HCT116 (cell line): ENCODE results near the gene DPYSL4. TPM values are rescaled to one million over a fixed set of nuclear protein-coding genes. Genes with fewer than 3 reads are reported as not detected.

ENCODE experiments used
- ATAC-seq: fragments of 200-7000 bp; cut with Tn5 transposase; 2 replicates; pipeline ENCODE4 v1.9.1; 2020; ENCODE audit warnings: mild to moderate bottlenecking, moderate library complexity
- BruUV-seq: library from RNA; stranded (reverse); fragments of 400-500 nt; replicated peaks from 2 replicates; lab custom pipeline; 2021; lab: Mats Ljungman, UMichigan
- CTCF ChIA-PET: fragments of 300-600 bp; sonication (Branson Sonifier 250); formaldehyde crosslinking; loops from one replicate; lab custom pipeline; 2021; ENCODE audit warnings: antibody characterized with exemption; lab: Charles Lee
- POLR2A ChIA-PET: fragments of 300-600, 350-600 bp; sonication (Branson Sonifier 250); formaldehyde crosslinking; loops from one replicate; lab custom pipeline; 2021; ENCODE audit warnings: antibody characterized with exemption; lab: Charles Lee
- RAD21 ChIA-PET, 2 experiments: fragments of 300-600 bp; sonication (Branson Sonifier 250); formaldehyde crosslinking; loops; one replicate each; lab custom pipeline; 2023; ENCODE audit warnings: low total read pairs in 2 of 2; ENCODE audit not compliant: uncharacterized antibody in 2 of 2, unreplicated experiment in 2 of 2, low non-redundant PET in 1 of 2; lab: Charles Lee
- DNase-seq: peaks from one replicate; pipeline ENCODE4 v3.0.0-alpha.2; 2010; ENCODE audit warnings: low read depth, low spot score
- H2AFZ ChIP-seq: fragments of 200-600 bp; shearing (Covaris generic), sonication (generic); 2 replicates; pipeline ENCODE4 v1.6.1; 2017; ENCODE audit warnings: low read depth, mixed run types, mixed read lengths, antibody characterized with exemption, low read length; ENCODE audit not compliant: poor library complexity, severe bottlenecking
- H3K27ac ChIP-seq: 2 replicates; pipeline ENCODE4 v1.5.1; 2012; ENCODE audit warnings: low read depth, low read length
- H3K27me3 ChIP-seq: fragments of 200-600 bp; sonication (generic); 2 replicates; pipeline ENCODE4 v1.6.1; 2016; ENCODE audit warnings: mixed run types, low read length, mixed read lengths; ENCODE audit not compliant: insufficient read depth
- H3K36me3 ChIP-seq, 2 experiments: fragments of 200-500 bp in 1 of 2; fragments of 200-600 bp in 1 of 2; sonication (Bioruptor generic) in 1 of 2; sonication (generic) in 1 of 2; 2 replicates each; pipeline versions ENCODE4 v1.5.1 to v1.6.1; 2014 to 2016; ENCODE audit warnings: low read length in 2 of 2, inconsistent platforms in 1 of 2, mixed read lengths in 1 of 2, mixed run types in 1 of 2; ENCODE audit not compliant: insufficient read depth in 2 of 2, control insufficient read depth in 1 of 2
- H3K4me1 ChIP-seq, 2 experiments: fragments of 200-600 bp in 1 of 2; sonication (generic) in 1 of 2; 2 replicates each; pipeline versions ENCODE4 v1.5.1 to v1.6.1; 2012 to 2017; ENCODE audit warnings: low read length in 2 of 2, inconsistent platforms in 1 of 2, mild to moderate bottlenecking in 1 of 2, mixed read lengths in 1 of 2, mixed run types in 1 of 2, moderate library complexity in 1 of 2; ENCODE audit not compliant: insufficient read depth in 2 of 2, control insufficient read depth in 1 of 2
- H3K4me2 ChIP-seq: fragments of 200-600 bp; sonication (generic); 2 replicates; pipeline ENCODE4 v1.6.1; 2017; ENCODE audit warnings: mixed run types, low read length, mixed read lengths
- H3K4me3 ChIP-seq, 2 experiments: fragments of 200-600 bp in 1 of 2; sonication (generic) in 1 of 2; replicated peaks in 1 of 2; 2 replicates each; pipeline ENCODE4 v1.5.1; 2011 to 2016; ENCODE audit warnings: low read length in 2 of 2, control low read depth in 1 of 2, low read depth in 1 of 2, mild to moderate bottlenecking in 1 of 2, mixed read lengths in 1 of 2, mixed run types in 1 of 2
- H3K79me2 ChIP-seq: fragments of 200-600 bp; sonication (generic); 2 replicates; pipeline ENCODE4 v1.6.1; 2017; ENCODE audit warnings: mild to moderate bottlenecking, mixed run types, low read length, moderate library complexity, mixed read lengths; ENCODE audit not compliant: insufficient read depth
- H3K9ac ChIP-seq: fragments of 200-600 bp; sonication (generic); 2 replicates; pipeline ENCODE4 v1.6.1; 2016; ENCODE audit warnings: low read length, mixed read lengths
- H3K9me2 ChIP-seq: fragments of 200-600 bp; sonication (generic), shearing (Covaris generic); 2 replicates; pipeline ENCODE4 v1.6.1; 2017; ENCODE audit warnings: mixed run types, mild to moderate bottlenecking, moderate library complexity; ENCODE audit not compliant: insufficient read depth
- H3K9me3 ChIP-seq, 2 experiments: fragments of 200-500 bp in 1 of 2; fragments of 200-600 bp in 1 of 2; sonication (Bioruptor generic) in 1 of 2; sonication (generic) in 1 of 2; 2 replicates each; pipeline ENCODE4 v1.6.1; 2014 to 2017; ENCODE audit warnings: low read length in 2 of 2, mixed read lengths in 2 of 2, inconsistent platforms in 1 of 2, low read depth in 1 of 2, mild to moderate bottlenecking in 1 of 2, mixed run types in 1 of 2, moderate library complexity in 1 of 2; ENCODE audit not compliant: control insufficient read depth in 1 of 2, insufficient read depth in 1 of 2
- H4K20me1 ChIP-seq: fragments of 200-600 bp; sonication (generic), shearing (Covaris generic); 2 replicates; pipeline ENCODE4 v1.6.1; 2017; ENCODE audit warnings: mixed run types, mild to moderate bottlenecking, moderate library complexity; ENCODE audit not compliant: insufficient read depth
- ATF3 ChIP-seq: IDR thresholded peaks from 2 replicates; pipeline ENCODE4 v1.6.1; 2012
- CEBPB ChIP-seq: IDR thresholded peaks from 2 replicates; pipeline ENCODE4 v1.6.1; 2012; ENCODE audit warnings: low read depth
- CTCF ChIP-seq, 3 experiments: fragments of 200-600 bp in 1 of 3; sonication (generic) in 1 of 3; IDR thresholded peaks in 2 of 3; conservative IDR thresholded peaks in 1 of 3; 2 replicates each; pipeline ENCODE4 v1.5.1; 2012 to 2017; ENCODE audit warnings: low read depth in 2 of 3, low read length in 2 of 3, antibody characterized with exemption in 1 of 3, borderline replicate concordance in 1 of 3, control low read depth in 1 of 3, mild to moderate bottlenecking in 1 of 3, mixed read lengths in 1 of 3, mixed run types in 1 of 3, moderate library complexity in 1 of 3; ENCODE audit not compliant: insufficient read depth in 1 of 3
- EGR1 ChIP-seq: IDR thresholded peaks from 2 replicates; pipeline ENCODE4 v1.6.1; 2012; ENCODE audit warnings: low read depth
- EZH2phosphoT487 ChIP-seq: fragments of 200-600 bp; IDR thresholded peaks from 2 replicates; pipeline ENCODE4 v1.6.1; 2018; ENCODE audit warnings: antibody characterized with exemption, borderline replicate concordance
- FOSL1 ChIP-seq: IDR thresholded peaks from 2 replicates; pipeline ENCODE4 v1.6.1; 2012; ENCODE audit warnings: low read depth
- JUND ChIP-seq: IDR thresholded peaks from 2 replicates; pipeline ENCODE4 v1.6.1; 2012
- MAX ChIP-seq: IDR thresholded peaks from 2 replicates; pipeline ENCODE4 v1.6.1; 2012
- POLR2A ChIP-seq: IDR thresholded peaks from 2 replicates; pipeline ENCODE4 v1.7.0; 2011; ENCODE audit warnings: borderline replicate concordance; ENCODE audit not compliant: insufficient read depth, insufficient read length; ENCODE audit errors: extremely low read depth
- POLR2AphosphoS5 ChIP-seq: IDR thresholded peaks from 2 replicates; pipeline ENCODE4 v1.6.1; 2011; ENCODE audit warnings: mild to moderate bottlenecking, low read depth, low read length, moderate library complexity
- RAD21 ChIP-seq: IDR thresholded peaks from 2 replicates; pipeline ENCODE4 v1.6.1; 2012; ENCODE audit warnings: low read depth, mild to moderate bottlenecking
- SIN3A ChIP-seq: IDR thresholded peaks from 2 replicates; pipeline ENCODE4 v1.6.1; 2012; ENCODE audit warnings: low read depth
- SP1 ChIP-seq: IDR thresholded peaks from 2 replicates; pipeline ENCODE4 v1.6.1; 2012; ENCODE audit warnings: low read depth
- SRF ChIP-seq: IDR thresholded peaks from 2 replicates; pipeline ENCODE4 v1.6.1; 2012; ENCODE audit warnings: low read depth
- TCF7L2 ChIP-seq: IDR thresholded peaks from 2 replicates; pipeline ENCODE4 v1.7.0; 2011; ENCODE audit warnings: borderline replicate concordance, inconsistent platforms; ENCODE audit not compliant: insufficient read depth, insufficient read length; ENCODE audit errors: extremely low read depth
- YY1 ChIP-seq: IDR thresholded peaks from 2 replicates; pipeline ENCODE4 v1.6.1; 2011; ENCODE audit warnings: low read length, low read depth, moderate library complexity, mild to moderate bottlenecking; ENCODE audit not compliant: insufficient replicate concordance; ENCODE audit errors: extremely low read depth
- ZBTB33 ChIP-seq: IDR thresholded peaks from 2 replicates; pipeline ENCODE4 v1.6.1; 2011; ENCODE audit warnings: mild to moderate bottlenecking, low read length, moderate library complexity; ENCODE audit not compliant: insufficient replicate concordance; ENCODE audit errors: extremely low read depth
- ZFX ChIP-seq: fragments of 450-650 bp; IDR thresholded peaks from 2 replicates; pipeline ENCODE4 v1.6.1; 2017
- ZNF274 ChIP-seq: fragments of 200-500 bp; sonication (Bioruptor generic); IDR thresholded peaks from 2 replicates; pipeline ENCODE4 v1.6.1; 2014; ENCODE audit warnings: mild to moderate bottlenecking, low read depth, low read length, inconsistent platforms
- intact Hi-C: fragments of 100-400 bp; cut with micrococcal nuclease; formaldehyde crosslinking; loops from 2 replicates; pipeline ENCODE4 v1.10.0; 2022
- total RNA-seq: library from RNA; stranded (reverse); gene quantifications from one replicate; pipeline ENCODE4 v1.2.1, GENCODE V29; 2021; ENCODE audit not compliant: unreplicated experiment

The DPYSL4 gene
- total RNA-seq, 1 experiment from 2014 or later: 5.4 TPM

GRCh38 chr10:132138596-132138995 lies 48.2 kb upstream of the DPYSL4 start:
- no peak overlapping the region for H3K4me3 ChIP-seq
- no peaks in the 10 kb centered on the region for H3K9me3 ChIP-seq
- ChIA-PET CTCF (no interaction called here), RAD21 (no interaction called here), POLR2A (no interaction called here)
- ATAC-seq: no peak
- no peak overlapping the region for H2AFZ ChIP-seq
- no peak overlapping the region for H3K9ac ChIP-seq
- peaks cover 0 to 3% of the 10 kb centered on the region in 2 experiments; a peak in 1 of 4 replicates for H3K4me1 ChIP-seq
- no peaks in the 10 kb centered on the region for H4K20me1 ChIP-seq
- H3K79me2 ChIP-seq: no peaks in the 10 kb centered on the region
- no TSS peak for BruUV-seq
- no peaks in the 10 kb centered on the region for H3K36me3 ChIP-seq
- no peak overlapping the region for H3K4me2 ChIP-seq
- H3K27me3 ChIP-seq: no peaks in the 10 kb centered on the region
- H3K27ac ChIP-seq: no peak overlapping the region
- no peaks in the 10 kb centered on the region for H3K9me2 ChIP-seq
- no peak for DNase-seq
- intact Hi-C loops: no loop called here
- no peak for TF ChIP-seq JUND
- no peak for TF ChIP-seq ZNF274
- TF ChIP-seq ZBTB33: no peak
- TF ChIP-seq SIN3A: no peak
- no peak for TF ChIP-seq POLR2AphosphoS5
- TF ChIP-seq CEBPB: no peak
- no peak for TF ChIP-seq ATF3
- no peak for TF ChIP-seq FOSL1
- no peak for TF ChIP-seq EZH2phosphoT487
- no peak for TF ChIP-seq TCF7L2
- no peak for TF ChIP-seq ZFX
- no peak for TF ChIP-seq SP1
- no peak for TF ChIP-seq CTCF (IDR thresholded peaks at IDR 0.05 in 2 of 3, conservative IDR thresholded peaks at IDR 0.05 in 1 of 3; ENCODE audit: borderline replicate concordance in 1 of 3, insufficient read depth in 1 of 3, low read depth in 2 of 3, low read length in 2 of 3)
- no peak for TF ChIP-seq POLR2A
- TF ChIP-seq YY1: no peak
- no peak for TF ChIP-seq MAX
- no peak for TF ChIP-seq EGR1
- no peak for TF ChIP-seq RAD21
- no peak for TF ChIP-seq SRF
